ENCODE measurements around the gene SLC29A2. TPM values are rescaled to one million over a fixed set of nuclear protein-coding genes. Genes with fewer than 3 reads are reported as not detected.
A peak's percentile ranks its signal among the peaks of the same experiment; 100 is the strongest.

The SLC29A2 gene
- total RNA-seq, 5 donors from 2014 or later (not counting 1 experiment from before 2014, with no cell fraction given), result 8.5 to 14.7 (median 14.4) TPM

DNA sequence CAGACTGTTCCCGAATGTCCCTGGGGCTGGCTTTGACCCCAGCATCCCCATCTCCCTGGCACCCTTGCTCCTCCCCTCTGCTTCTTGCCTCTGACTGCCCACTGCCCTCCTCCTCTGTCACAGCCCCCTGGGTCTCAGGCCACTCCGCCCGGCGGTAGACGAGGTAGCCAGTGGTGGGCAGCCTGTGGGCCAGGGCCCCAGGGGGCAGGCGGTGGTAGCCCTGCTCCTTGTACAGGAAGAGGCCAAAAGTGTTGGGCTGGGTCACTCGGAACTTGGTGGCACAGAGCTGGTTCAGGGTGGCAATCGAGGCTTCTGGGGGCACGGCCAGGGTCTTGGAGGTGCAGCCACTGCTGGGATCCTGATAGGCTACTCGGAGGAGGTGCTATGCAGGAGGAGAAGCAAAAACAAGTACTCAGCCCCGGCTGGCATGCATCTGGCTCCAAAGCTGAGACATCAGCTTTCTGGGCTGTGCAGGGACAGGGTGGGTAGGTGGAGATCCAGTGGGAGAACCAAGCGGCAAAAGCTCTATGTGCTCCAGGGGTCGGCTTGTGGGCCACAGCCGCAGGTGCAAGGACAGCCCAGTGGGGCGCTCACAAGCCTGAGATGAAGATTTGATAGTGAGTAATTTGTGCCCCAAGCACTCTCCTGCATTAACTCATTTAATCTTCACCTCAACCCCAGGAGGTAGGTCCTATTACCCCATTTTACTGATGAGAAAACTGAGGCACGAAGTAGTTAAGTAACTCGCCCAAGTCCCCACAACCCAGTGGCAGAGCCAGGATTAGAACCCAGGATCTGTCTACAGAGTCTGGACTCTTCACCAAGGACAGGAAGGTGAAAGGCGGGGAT, 39.0 kb downstream of the SLC29A2 start:
- ChIA-PET CTCF (interaction anchor here in 1 of 2 donors (0.6 kb wide), 1 partner anchor 1339 kb away, joined by 3 read pairs; no protein-coding TSS in a partner anchor), POLR2A (no interaction called here)
- H3K9me3 ChIP-seq, result no peaks in the 10 kb centered on the region
- no peaks in the 10 kb centered on the region for H3K36me3 ChIP-seq (ENCODE audit: control insufficient read depth in 2 of 2, extremely low read depth in 1 of 2, insufficient read depth in 1 of 2, low read length in 1 of 2)
- Mint-ChIP-seq H3K4me3 (no peak overlapping the region), H3K9me3 (no peaks in the 10 kb centered on the region), H3K27me3 (no peaks in the 10 kb centered on the region), H3K27ac (no peak overlapping the region), H3K4me1 (peaks cover 21 to 36% (median 34%) of the 10 kb centered on the region in 3 donors), H3K36me3 (no peaks in the 10 kb centered on the region)
- H3K4me3 ChIP-seq (ENCODE audit: control insufficient read depth in 1 of 2, extremely low read depth in 1 of 2, low read length in 1 of 2), result no peak overlapping the region
- ATAC-seq (replicated peaks in 1 of 4), result no peak
- H3K27me3 ChIP-seq (replicated peaks in 1 of 2; ENCODE audit: control insufficient read depth in 2 of 2, extremely low read depth in 1 of 2, insufficient read depth in 2 of 2, low read length in 1 of 2), result peaks cover 0 to 10% of the 10 kb centered on the region in 2 experiments
- 84% methylated on average over 14 of the region's 18 CpGs for WGBS (ENCODE audit: insufficient coverage)
- no peak for DNase-seq
- H3K27ac ChIP-seq (ENCODE audit: low read length), result no peak overlapping the region
- H3K4me1 ChIP-seq (ENCODE audit: control insufficient read depth in 1 of 2, extremely low read depth in 1 of 2, insufficient read depth in 2 of 2, low read length in 2 of 2), result peaks cover 14 to 46% of the 10 kb centered on the region in 2 experiments

DNA sequence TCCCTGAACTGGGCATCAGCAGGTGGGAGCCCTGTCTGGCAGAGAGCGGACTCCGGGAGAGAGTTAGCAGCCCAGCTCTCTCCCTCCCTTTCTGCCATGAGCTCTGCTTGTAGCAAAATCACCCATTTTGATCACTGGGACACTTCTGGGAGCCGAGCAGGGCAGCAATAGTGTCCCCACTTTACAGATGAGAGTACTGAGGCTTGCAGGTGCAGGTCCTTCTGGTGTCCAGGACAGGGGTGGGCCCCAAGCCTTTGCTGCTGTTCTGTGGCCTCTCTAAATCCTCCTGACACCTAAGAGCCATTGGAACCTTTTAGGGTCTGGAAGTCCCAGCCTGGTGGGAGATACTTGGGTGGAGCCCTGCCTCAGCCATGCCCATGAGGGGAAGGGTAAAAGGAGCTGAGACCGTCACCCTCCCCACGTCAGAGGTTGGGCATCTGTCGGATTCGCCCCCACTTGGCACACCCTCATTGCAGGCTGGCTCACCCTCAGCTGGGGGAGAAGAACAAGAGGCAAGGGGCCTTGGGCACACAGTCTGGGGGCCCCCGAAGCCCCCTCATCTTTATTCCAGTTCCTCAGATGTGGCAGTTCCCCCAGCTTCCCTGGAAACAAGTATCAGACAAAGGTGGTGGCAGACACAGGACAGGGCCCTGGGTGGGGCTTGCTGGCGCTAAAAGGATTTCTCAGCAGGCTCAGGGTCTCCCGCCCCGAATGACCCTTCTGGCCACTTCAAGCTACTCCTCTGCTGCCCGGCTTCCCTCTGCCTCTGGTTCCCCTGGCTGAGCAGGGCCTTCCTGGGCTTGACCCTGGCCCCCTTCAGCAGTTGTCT, 39.8 kb downstream of the SLC29A2 start:
- Histone ChIP-seq H3K27ac (ENCODE audit: low read length) (no peak overlapping the region), H3K4me3 (ENCODE audit: control insufficient read depth in 1 of 2, extremely low read depth in 1 of 2, low read length in 1 of 2) (no peak overlapping the region), H3K4me1 (ENCODE audit: control insufficient read depth in 1 of 2, extremely low read depth in 1 of 2, insufficient read depth in 2 of 2, low read length in 2 of 2) (peaks cover 22 to 46% of the 10 kb centered on the region in 2 experiments), H3K36me3 (ENCODE audit: control insufficient read depth in 2 of 2, extremely low read depth in 1 of 2, insufficient read depth in 1 of 2, low read length in 1 of 2) (no peaks in the 10 kb centered on the region), H3K27me3 (replicated peaks in 1 of 2; ENCODE audit: control insufficient read depth in 2 of 2, extremely low read depth in 1 of 2, insufficient read depth in 2 of 2, low read length in 1 of 2) (peaks cover 0 to 10% of the 10 kb centered on the region in 2 experiments), H3K9me3 (no peaks in the 10 kb centered on the region)
- H3K36me3 Mint-ChIP-seq, result no peaks in the 10 kb centered on the region
- ATAC-seq (replicated peaks in 1 of 4) (no peak), DNase-seq (no peak)
- H3K4me1 Mint-ChIP-seq, result peaks cover 26 to 34% (median 31%) of the 10 kb centered on the region in 3 donors
- no peaks in the 10 kb centered on the region for H3K9me3 Mint-ChIP-seq
- no peaks in the 10 kb centered on the region for H3K27me3 Mint-ChIP-seq
- ChIA-PET POLR2A (no interaction called here), CTCF (interaction anchor here in 1 of 2 donors (1.2 kb wide), 1 partner anchor 19 kb away, joined by 4 read pairs; no protein-coding TSS in a partner anchor)
- no peak overlapping the region for H3K4me3 Mint-ChIP-seq
- WGBS (ENCODE audit: insufficient coverage), result 88% methylated on average over 10 of the region's 12 CpGs
- H3K27ac Mint-ChIP-seq, result no peak overlapping the region

DNA sequence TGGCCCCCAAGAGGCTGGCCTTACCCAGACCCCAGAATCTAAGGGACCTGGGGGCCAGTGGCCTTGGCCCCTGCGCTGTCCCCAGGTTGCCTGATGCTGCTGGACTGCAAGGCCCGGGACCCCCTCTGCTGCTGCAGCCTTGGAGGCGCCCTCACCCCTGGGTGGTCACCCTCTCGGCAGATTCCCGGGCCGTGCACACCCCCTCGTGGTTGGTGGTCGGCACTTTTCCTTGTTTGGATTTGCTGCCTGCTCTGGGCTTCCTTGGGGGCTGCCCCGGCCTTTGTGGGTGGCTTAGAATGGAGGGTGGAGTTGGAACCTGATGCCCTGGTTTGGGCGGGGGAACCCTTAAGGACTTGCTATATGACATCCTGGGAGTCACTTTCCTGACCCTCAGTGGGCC, 40.6 kb downstream of the SLC29A2 start:
- peaks cover 0 to 5% of the 10 kb centered on the region in 2 experiments for H3K27me3 ChIP-seq (replicated peaks in 1 of 2; ENCODE audit: control insufficient read depth in 2 of 2, extremely low read depth in 1 of 2, insufficient read depth in 2 of 2, low read length in 1 of 2)
- Mint-ChIP-seq H3K4me3 (no peak overlapping the region), H3K36me3 (no peaks in the 10 kb centered on the region), H3K27ac (no peak overlapping the region), H3K27me3 (no peaks in the 10 kb centered on the region), H3K9me3 (no peaks in the 10 kb centered on the region), H3K4me1 (peaks cover 22 to 33% (median 30%) of the 10 kb centered on the region in 3 donors)
- H3K36me3 ChIP-seq (ENCODE audit: control insufficient read depth in 2 of 2, extremely low read depth in 1 of 2, insufficient read depth in 1 of 2, low read length in 1 of 2), result no peaks in the 10 kb centered on the region
- no peak for ATAC-seq (replicated peaks in 1 of 4)
- H3K4me3 ChIP-seq (ENCODE audit: control insufficient read depth in 1 of 2, extremely low read depth in 1 of 2, low read length in 1 of 2), result no peak overlapping the region
- no peaks in the 10 kb centered on the region for H3K9me3 ChIP-seq
- H3K27ac ChIP-seq (ENCODE audit: low read length), result no peak overlapping the region
- WGBS (ENCODE audit: insufficient coverage), result 85% methylated on average over 6 of the region's 10 CpGs
- CTCF ChIA-PET, result interaction anchor here in 1 of 2 donors (1.2 kb wide), 1 partner anchor 18 kb away, joined by 4 read pairs; no protein-coding TSS in a partner anchor
- no peak for DNase-seq
- peaks cover 23 to 46% of the 10 kb centered on the region in 2 experiments for H3K4me1 ChIP-seq (ENCODE audit: control insufficient read depth in 1 of 2, extremely low read depth in 1 of 2, insufficient read depth in 2 of 2, low read length in 2 of 2)
- POLR2A ChIA-PET, result no interaction called here

DNA sequence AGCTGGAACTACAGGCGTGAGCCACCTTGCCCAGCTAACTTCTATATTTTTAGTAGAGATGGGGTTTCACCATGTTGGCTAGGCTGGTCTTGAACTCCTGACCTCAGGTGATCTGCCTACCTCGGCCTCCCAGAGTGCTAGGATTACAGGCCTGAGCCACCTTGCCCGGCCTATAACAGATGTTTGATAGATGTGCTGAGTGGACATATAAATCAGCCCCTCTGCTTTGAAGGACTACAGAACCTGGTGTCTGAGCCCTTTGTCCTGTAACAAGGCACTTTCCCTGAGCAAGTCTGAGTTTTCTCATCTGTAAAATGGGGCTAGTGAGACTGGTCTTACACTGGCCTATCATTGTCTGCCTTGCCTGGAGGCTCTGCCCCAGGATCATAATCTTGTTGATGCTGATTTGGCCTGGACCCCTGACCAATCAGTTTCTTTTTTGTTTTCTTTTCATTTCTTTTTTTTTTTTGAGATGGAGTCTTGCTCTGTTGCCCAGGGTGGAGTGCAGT, 42.3 kb downstream of the SLC29A2 start:
- H3K36me3 ChIP-seq (ENCODE audit: control insufficient read depth in 2 of 2, extremely low read depth in 1 of 2, insufficient read depth in 1 of 2, low read length in 1 of 2), result no peaks in the 10 kb centered on the region
- peak overlapping the region in 1 of 2 donors; percentile 34 for H3K27ac Mint-ChIP-seq
- H3K4me1 ChIP-seq (ENCODE audit: control insufficient read depth in 1 of 2, extremely low read depth in 1 of 2, insufficient read depth in 2 of 2, low read length in 2 of 2), result peaks cover 30 to 52% of the 10 kb centered on the region in 2 experiments
- H3K27ac ChIP-seq (ENCODE audit: low read length), result no peak overlapping the region
- peaks cover 0 to 5% of the 10 kb centered on the region in 2 experiments for H3K27me3 ChIP-seq (replicated peaks in 1 of 2; ENCODE audit: control insufficient read depth in 2 of 2, extremely low read depth in 1 of 2, insufficient read depth in 2 of 2, low read length in 1 of 2)
- no peak overlapping the region for H3K4me3 ChIP-seq (ENCODE audit: control insufficient read depth in 1 of 2, extremely low read depth in 1 of 2, low read length in 1 of 2)
- ChIA-PET POLR2A (no interaction called here), CTCF (interaction anchor here (0.8 to 2.5 kb wide), 3 partner anchors 17 to 18 kb away, joined by 3 to 19 read pairs (median 4); no protein-coding TSS in a partner anchor)
- H3K9me3 Mint-ChIP-seq, result no peaks in the 10 kb centered on the region
- H3K9me3 ChIP-seq, result no peaks in the 10 kb centered on the region
- ATAC-seq (replicated peaks in 1 of 4), result no peak
- H3K4me1 Mint-ChIP-seq, result peaks cover 30 to 36% (median 35%) of the 10 kb centered on the region in 3 donors
- H3K4me3 Mint-ChIP-seq, result peak overlapping the region in 1 of 3 donors; percentile 53
- no peak for DNase-seq
- WGBS (ENCODE audit: insufficient coverage), result 100% methylated on average over 2 of the region's 3 CpGs
- no peaks in the 10 kb centered on the region for H3K27me3 Mint-ChIP-seq
- no peaks in the 10 kb centered on the region for H3K36me3 Mint-ChIP-seq

DNA sequence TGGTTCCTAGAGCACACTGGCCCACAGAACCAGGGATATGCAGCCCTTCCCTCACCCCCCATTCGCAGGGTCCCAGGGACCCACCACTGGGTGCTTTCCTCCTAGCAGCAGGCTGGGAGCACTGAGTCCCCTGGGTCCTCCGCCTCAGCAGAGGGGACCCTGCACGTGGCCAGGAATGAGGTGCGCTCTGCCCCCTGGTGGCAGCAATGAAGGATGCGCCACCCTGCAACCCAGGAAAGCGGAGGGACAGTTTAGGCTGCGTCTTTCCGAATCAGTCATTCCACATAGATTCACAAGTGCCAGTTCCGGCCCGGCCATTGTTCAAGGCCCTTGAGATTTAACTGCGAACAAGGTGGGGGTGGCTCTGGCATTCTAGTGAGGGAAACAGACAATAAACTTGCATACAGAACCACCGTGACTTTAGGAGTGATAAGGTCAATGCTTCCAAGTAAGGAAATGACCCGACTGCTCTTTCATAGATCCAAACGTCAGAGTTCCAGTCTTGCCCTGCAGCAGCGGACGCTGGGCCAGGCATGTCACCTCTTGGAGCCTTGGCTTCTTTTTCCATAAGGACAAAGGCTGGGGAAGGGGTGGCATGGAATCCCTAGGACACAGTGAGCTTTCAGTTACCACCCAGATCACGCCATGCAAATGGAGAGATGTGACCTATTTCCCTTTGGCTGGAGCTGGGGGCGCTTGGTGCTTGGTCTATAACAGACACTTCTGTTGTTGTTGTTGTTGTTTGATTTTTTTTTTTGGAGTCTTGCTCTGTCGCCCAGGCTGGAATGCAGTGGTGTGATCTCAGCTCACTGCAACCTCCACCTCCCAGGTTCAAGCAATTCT, 43.0 kb downstream of the SLC29A2 start:
- peak overlapping the region; percentile 70 to 93 for H3K27ac Mint-ChIP-seq
- no peaks in the 10 kb centered on the region for H3K27me3 Mint-ChIP-seq
- H3K36me3 Mint-ChIP-seq, result no peaks in the 10 kb centered on the region
- H3K4me3 ChIP-seq (ENCODE audit: control insufficient read depth in 1 of 2, extremely low read depth in 1 of 2, low read length in 1 of 2), result peak overlapping the region in 1 of 2 donors; percentile 2
- 16% methylated on average over 11 of the region's 19 CpGs for WGBS (ENCODE audit: insufficient coverage)
- H3K9me3 Mint-ChIP-seq, result no peaks in the 10 kb centered on the region
- H3K36me3 ChIP-seq (ENCODE audit: control insufficient read depth in 2 of 2, extremely low read depth in 1 of 2, insufficient read depth in 1 of 2, low read length in 1 of 2), result no peaks in the 10 kb centered on the region
- peaks cover 30 to 52% of the 10 kb centered on the region in 2 experiments for H3K4me1 ChIP-seq (ENCODE audit: control insufficient read depth in 1 of 2, extremely low read depth in 1 of 2, insufficient read depth in 2 of 2, low read length in 2 of 2)
- CTCF ChIA-PET, result interaction anchor here (0.8 to 2.5 kb wide), 3 partner anchors 16 to 17 kb away, joined by 3 to 19 read pairs (median 4); no protein-coding TSS in a partner anchor
- peaks cover 33 to 37% (median 37%) of the 10 kb centered on the region in 3 donors for H3K4me1 Mint-ChIP-seq
- POLR2A ChIA-PET, result no interaction called here
- ATAC-seq (replicated peaks in 1 of 4), result peak; percentile 82 to 85 (median 84)
- no peaks in the 10 kb centered on the region for H3K9me3 ChIP-seq
- H3K27me3 ChIP-seq (replicated peaks in 1 of 2; ENCODE audit: control insufficient read depth in 2 of 2, extremely low read depth in 1 of 2, insufficient read depth in 2 of 2, low read length in 1 of 2), result peaks cover 0 to 3% of the 10 kb centered on the region in 2 experiments
- DNase-seq, result peak; percentile 54 to 93 (median 76)
- peak overlapping the region; percentile 14 to 53 (median 21) for H3K4me3 Mint-ChIP-seq
- peak overlapping the region; percentile 63 for H3K27ac ChIP-seq (ENCODE audit: low read length)

Data from T-cell (primary cell).